Stimulated activated CD4-positive, alpha-beta T cell treated with anti-CD3 and anti-CD28 coated beads, Interleukin-4, amount 100 ng/mL, for 4 hours (primary cell): ENCODE results near the gene CALML4.
"Not testable (repeated sequence)": the region's sequence is repeated elsewhere in the genome, so short reads cannot be mapped to it uniquely, and the experiment has no call there.

ENCODE experiments used
- DNase-seq, 2 experiments: peaks; one replicate each; pipeline ENCODE4 v3.0.0-alpha.2; 2020

CALML4 gene

GRCh38 chr15:68204776-68205557, at the start of gene CALML4:
Gene CALML4, minus strand, starts transcription at chr15:68205332. Its CDS starts 85 bp downstream, at chr15:68205247.
- DNase-seq, result no peak

- DNase-seq, result peak in 1 of 2 experiments; percentile 7
These were observed 47.9 kb upstream of the CALML4 start for GRCh38 chr15:68252925-68253534.

GRCh38 chr15:68249058-68249713, 44.1 kb upstream of the CALML4 start:
- DNase-seq, result no peak

- DNase-seq, result no peak
These were observed 39.1 kb upstream of the CALML4 start for GRCh38 chr15:68244235-68244634.

GRCh38 chr15:68241088-68241935, 36.2 kb upstream of the CALML4 start:
- no peak for DNase-seq

- no peak for DNase-seq
These were observed 33.9 kb upstream of the CALML4 start for GRCh38 chr15:68239025-68239424.

GRCh38 chr15:68235022-68235421, 29.9 kb upstream of the CALML4 start:
- no peak for DNase-seq

GRCh38 chr15:68234520-68234919, 29.4 kb upstream of the CALML4 start:
- not testable (repeated sequence) for DNase-seq

GRCh38 chr15:68234060-68234459, 28.9 kb upstream of the CALML4 start:
- no peak for DNase-seq

GRCh38 chr15:68232937-68233336, 27.8 kb upstream of the CALML4 start:
- no peak for DNase-seq

- DNase-seq, result no peak
These were observed 27.3 kb upstream of the CALML4 start for GRCh38 chr15:68232449-68232848.

- DNase-seq, result no peak
These were observed 26.1 kb upstream of the CALML4 start for GRCh38 chr15:68231102-68231818.

GRCh38 chr15:68230157-68231100, 25.3 kb upstream of the CALML4 start:
- DNase-seq, result no peak

- peak; percentile 83 to 86 for DNase-seq
These were observed 24.4 kb upstream of the CALML4 start, which contains the start of gene CLN6 for GRCh38 chr15:68229386-68230156. Gene CLN6, minus strand, starts transcription at chr15:68229728. Its CDS starts 144 bp downstream, at chr15:68229584.

- DNase-seq, result no peak
These were observed 23.8 kb upstream of the CALML4 start for GRCh38 chr15:68228971-68229385.

GRCh38 chr15:68228143-68228970, 23.2 kb upstream of the CALML4 start:
- DNase-seq, result no peak

- DNase-seq, result no peak
These were observed 22.6 kb upstream of the CALML4 start for GRCh38 chr15:68227643-68228142.

- DNase-seq, result not testable (repeated sequence)
These were observed 20.3 kb upstream of the CALML4 start for GRCh38 chr15:68225442-68225841.
